ENCODE measurements around the gene PTTG1IP.

Gene PTTG1IP

GRCh38 chr21:44909719-44910118, 36.2 kb upstream of the PTTG1IP start:
- no peak for DNase-seq
- ATAC-seq, result no peak

DNA sequence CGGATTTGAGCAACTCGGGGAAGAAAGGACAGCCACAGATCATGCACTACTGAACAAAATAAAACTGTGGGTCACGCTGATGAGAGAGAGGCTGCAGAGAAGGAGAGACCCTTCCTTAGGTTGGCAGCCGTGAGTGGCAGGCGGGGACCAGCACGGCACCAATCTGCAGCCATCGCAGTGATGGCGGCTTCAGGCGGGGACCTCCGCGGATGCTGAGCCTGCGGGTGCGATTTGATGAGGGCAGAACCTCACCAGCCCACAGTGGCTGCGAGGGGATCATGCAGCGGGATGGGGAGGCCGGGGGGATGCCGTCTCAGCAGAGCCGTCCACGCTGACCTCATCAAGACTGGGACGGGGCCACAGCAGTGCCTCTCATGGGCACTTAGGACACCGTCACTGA, 35.4 kb upstream of the PTTG1IP start:
- ATAC-seq (no peak), DNase-seq (no peak)

DNA sequence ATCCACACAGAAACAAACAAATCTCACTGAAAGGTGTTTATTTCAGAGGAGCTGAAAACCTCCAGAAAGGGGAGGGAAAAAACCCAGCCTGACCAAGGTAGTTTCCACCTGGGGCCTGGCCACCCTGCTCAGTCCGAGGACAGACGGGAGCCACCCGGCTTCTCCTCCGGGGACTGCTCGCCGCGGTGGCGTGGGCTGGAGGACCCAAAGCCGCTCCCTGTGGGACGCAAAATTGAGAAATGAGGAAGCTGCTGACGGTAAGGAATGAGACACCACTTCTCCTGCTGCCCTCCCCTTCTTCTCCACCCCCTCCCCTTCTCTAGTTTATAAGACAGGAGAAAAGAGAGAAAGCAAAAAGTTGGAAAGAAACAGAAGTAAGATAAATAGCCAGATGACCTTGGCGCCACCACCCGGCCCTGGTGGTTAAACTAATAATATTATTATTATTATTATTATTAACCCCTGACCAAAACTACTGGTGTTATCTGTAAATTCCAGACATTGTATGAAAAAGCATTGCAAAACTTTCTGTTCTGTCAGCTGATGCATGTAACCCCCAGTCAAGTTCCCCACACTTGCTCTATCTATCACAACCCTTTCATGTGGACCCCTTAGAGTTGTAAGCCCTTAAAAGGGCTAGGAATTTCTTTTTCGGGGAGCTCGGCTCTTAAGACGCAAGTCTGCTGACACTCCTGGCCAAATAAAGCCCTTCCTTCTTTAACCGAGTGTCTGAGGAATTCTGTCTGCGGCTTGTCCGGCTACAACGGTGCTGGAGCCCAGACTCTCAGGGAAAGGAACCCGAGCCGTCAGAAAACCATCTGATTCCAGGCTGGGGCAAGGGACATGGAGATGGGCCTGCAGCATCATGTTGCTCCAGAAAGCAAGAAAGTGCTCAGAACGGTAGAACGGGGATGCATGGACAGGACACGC, 34.7 kb upstream of the PTTG1IP start:
- DNase-seq (no peak), ATAC-seq (no peak)

DNA sequence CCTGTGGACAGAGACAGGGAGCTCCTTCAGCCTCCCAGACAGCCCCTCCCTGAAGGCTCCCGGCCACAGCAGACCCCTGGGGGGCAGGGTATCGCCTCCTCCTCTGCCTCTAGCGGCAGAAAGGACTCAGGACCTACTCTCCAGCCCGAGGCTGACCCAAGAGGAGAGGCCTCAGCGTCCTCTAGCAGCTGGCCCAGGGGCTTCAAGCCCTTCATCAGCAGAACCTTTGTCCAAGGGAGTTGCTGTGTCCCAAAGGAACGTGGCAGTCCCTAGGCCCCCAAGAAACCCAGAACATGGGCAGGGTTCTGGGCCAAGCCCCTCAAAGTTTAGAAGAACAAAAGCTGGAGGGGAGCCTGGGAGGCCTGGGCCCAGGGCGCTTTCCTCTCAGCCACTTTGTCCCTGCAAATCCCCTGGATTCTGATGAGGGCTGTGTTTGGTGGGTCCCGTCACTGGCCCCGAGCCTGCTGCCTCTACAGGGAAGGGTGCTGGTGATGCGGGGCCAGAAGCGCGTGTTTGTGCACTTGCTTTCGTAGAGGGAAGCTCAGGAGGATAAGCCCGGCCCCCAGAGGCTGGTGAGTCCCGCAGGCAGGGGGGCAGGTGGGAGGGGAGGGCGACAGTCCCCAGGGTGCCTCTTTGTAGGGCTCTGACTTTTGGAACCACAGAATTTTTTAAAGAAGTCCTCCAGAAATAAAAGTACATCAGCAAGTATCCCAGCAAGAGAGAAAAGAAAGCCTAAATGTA, 33.9 kb upstream of the PTTG1IP start:
- DNase-seq (no peak), ATAC-seq (no peak)

DNA sequence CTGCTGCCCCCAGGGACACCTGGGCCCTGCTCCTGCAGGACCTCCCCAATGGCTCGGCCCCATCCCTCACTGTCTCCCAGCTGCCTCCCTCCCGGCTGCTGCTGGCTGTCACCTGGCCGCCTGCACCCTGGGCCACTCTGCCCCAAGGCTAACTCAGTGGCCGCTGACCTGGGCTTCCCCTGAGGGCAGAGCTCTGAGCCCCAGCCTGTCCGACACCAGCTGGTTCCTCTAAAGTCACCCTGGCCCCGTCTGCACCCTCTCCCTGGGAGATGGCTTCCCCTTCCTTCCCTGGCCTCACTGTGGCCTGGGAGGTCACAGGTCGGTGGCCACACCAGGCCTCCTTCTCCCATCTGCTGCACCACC, 32.2 kb upstream of the PTTG1IP start:
- ATAC-seq, result no peak
- no peak for DNase-seq

DNA sequence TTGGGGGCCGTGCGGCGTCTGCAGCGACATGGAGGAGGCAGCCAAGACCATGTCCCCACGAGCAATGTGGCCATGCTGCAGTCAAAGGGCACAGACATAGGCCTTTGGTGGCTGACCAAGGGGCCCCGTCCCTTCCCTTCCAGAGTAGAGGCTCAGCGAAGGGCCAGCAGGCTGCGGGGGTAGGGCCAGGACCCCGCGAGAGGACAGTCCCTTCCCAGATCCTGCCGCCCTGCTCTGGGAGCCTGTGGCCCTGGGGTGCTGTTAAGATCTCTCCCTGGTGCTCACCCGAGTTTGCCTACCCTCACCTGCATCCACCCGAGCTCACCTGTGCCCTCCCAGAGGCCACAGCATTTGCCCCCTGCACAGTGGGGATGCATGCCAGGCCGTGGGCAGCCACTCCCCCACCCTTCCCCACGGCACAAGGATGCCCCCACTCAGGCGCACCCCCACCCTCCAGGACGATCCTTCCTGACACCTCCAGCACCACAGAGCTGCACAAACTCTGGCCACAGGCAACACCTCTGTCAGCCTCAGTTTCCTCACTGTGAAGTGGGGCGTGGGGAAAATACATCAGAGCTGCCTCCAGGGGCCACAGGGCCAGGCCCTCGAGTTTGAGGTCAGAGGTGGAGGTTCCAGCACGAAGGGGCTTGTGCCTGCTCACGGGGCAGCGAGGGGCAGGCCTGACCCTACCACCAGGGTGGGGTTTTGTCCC, 31.7 kb upstream of the PTTG1IP start:
- ATAC-seq, result no peak
- DNase-seq, result no peak

DNA sequence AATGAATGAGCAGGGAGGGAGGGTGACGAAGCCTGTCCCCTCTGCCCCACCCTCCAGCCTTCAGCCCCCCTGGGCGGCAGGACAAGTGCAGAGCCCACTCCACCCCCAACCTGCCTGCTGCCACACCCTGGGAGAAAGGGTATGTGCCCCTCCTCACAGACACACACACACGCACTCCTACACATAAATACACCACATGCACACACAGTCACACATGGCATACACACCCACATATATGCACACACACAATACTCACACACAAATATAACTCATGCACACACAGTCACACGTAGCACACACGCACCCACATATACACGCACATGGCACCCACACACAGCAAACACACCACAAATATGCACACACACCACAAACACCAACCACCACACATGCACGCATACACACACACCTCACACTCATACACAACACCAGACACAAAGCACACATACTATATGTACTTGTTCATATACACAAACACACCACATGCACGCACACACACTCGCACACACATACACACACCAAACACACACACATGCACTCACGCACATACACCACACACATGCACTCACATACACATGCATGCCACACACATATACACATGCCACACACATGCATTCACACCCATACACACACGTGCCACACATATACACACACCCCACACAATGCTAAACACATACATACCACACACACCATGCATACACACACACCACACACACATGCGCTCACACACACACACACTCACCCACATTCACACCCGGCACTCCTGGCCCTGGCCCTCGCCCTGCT, 30.8 kb upstream of the PTTG1IP start:
- ATAC-seq (no peak), DNase-seq (no peak)

GRCh38 chr21:44903689-44904088, 30.2 kb upstream of the PTTG1IP start:
- ATAC-seq (no peak), DNase-seq (no peak)

GRCh38 chr21:44903050-44903685, 29.7 kb upstream of the PTTG1IP start:
- ATAC-seq (no peak), DNase-seq (no peak)

- ATAC-seq (no peak), DNase-seq (no peak)
These were observed 29.0 kb upstream of the PTTG1IP start for GRCh38 chr21:44902268-44903049.

DNA sequence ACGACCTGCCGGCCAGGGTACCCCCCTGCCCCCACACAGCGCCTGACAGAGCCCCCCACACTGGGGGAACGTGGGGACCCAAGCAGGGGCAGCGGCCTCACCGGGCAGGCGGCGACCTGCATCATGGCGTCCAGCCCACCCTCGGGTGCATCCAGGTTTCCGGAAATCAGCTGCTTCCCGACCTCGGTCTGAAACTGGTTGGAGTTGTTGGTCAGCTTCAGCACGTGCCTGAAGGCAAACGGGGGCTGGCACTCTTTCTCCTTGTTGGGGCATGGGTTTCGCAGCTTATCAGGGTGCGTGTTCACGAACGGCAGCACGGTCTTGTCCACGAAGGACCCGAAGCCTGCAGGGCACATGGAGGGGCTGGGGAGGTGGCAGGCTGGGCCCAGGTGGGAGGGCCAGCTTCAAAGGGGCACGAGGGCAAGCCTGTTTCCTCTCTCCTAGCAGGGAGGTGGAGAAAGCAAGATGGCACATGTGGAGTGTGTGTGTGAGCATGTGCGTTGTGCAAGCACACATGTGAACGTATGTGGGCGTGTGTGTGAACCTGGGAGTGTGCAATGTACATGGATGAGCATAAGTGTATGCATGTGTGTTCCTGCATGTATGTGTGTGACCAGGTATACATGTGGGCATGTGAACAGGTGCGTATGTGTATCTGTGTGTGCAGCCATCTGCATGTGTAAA, 28.0 kb upstream of the PTTG1IP start:
- DNase-seq (no peak), ATAC-seq (no peak)

GRCh38 chr21:44900559-44901251, 27.2 kb upstream of the PTTG1IP start:
- ATAC-seq (no peak), DNase-seq (no peak)

- no peak for ATAC-seq
- no peak for DNase-seq
These were observed 26.5 kb upstream of the PTTG1IP start for GRCh38 chr21:44899768-44900558.

DNA sequence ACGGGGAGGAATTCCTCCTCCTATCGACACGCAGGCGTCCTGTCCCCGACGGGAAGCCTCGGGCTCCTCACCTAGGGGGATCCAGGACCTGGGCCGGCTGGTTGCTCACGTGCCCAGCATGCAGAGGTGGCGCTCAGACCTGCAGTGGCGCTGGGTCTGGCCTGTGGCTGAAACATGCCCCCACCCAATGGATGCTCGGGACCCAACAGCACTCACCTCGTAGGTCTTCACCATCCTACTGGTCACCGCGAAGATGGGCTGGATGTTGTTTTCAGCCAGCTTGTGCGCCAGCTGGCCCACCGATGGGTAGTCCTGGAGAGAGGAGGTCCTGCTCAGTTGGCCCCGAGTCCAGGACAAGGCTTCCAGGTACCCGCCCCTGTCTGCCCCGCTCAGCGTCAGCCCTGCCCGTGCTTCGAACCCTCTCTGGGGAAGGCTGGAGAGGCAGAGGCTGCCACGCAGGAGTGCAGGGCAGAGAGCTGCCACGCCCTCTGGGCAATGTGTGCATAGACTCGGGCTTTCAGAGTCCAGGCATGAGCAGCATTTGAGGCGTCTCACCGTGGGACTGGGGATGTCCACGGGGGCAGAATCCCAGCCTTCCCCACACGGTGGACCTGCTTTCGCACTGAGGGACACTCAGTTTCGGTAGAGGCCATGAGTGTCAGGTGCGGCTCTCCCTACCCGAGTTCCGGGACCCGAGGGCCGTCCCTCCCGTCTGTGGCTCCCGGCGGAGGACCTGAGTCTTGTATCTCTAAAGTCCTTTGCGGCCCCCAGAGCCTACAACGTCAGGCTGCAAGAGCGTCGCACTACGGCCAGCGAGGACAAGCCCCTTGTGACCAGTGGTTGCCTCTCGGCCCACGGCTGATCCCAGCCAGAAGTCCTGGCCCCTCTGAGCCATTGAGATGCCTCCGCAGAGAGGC, 25.6 kb upstream of the PTTG1IP start:
- ATAC-seq (no peak), DNase-seq (no peak)

DNA sequence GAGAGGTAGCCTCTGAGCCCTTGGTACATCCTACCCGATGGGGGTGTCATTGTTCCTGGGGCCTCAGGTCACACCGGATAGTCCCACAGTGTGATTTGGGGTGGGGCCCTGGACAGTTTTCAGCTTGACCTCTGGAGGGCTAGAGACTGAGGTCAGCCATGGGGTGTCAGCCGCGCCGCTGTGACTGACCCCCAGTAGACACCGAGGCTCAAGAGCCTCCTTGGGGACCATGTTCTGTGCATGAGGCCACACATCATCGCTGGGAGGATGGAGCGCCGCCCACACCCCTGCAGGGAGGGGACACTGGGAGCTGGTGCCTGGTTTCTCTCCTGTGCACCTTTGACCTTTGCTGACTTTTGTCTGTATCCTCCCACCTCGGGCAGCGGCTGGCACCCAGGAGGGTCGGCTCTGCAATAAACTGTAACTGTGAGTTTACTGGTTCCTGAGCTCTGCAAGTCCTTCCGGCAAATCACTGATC, 24.6 kb upstream of the PTTG1IP start:
- no peak for DNase-seq
- no peak for ATAC-seq

DNA sequence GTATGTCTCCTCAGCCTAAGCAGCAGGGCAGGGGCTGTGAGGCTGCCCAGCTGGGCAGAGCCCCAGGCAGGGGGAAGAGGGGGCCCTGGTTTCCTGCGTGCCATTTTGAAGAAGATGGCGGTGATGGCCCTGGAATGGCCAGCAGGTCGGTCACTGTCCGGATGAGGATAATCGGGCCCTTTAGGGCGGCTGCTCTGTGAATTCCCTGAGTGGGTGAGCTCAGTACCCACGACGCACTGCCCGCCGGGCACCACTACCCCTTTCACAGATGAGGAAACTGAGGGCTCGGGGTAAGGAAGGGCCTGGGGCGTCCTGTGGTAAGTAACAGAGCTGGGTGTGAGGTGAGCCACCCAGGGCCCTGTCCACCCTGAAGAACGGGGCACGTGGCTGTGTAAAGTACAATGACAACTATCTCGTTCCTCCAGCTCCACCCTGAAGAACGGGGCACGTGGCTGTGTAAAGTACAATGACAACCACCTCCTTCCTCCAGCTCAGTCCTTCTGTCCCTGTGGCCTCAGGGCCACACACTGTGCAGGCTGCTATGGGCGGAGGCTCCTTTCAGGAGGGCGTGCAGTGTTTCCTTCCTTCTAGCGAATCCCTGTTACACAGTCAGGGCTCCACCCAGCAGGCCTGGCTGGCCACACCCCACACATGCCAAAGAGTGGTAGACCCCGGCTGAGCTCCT, 24.0 kb upstream of the PTTG1IP start:
- ATAC-seq, result peak; percentile 26
- DNase-seq, result no peak
